A549 (cell line): ENCODE data around the gene PCGF3. TPM values are rescaled to one million over a fixed set of nuclear protein-coding genes. Genes with fewer than 3 reads are reported as not detected.

Experiments used
- ATAC-seq, 2 experiments: fragments of 200-7000 bp in 1 of 2; fragments of >200 bp in 1 of 2; cut with Nextera tagmentation in 1 of 2; cut with Tn5 transposase in 1 of 2; 3 replicates each; pipeline versions ENCODE4 v1.8.0 to v1.9.1; 2018 to 2020; ENCODE audit warnings: mild to moderate bottlenecking in 1 of 2, moderate library complexity in 1 of 2
- CTCF ChIA-PET: fragments of 300-600 bp; sonication (Branson Sonifier 250); formaldehyde crosslinking; extraction: SDS; loops from one replicate; lab custom pipeline; 2021; ENCODE audit warnings: antibody characterized with exemption, inconsistent platforms; lab: Yijun Ruan, JAX
- POLR2A ChIA-PET: fragments of 350-600 bp; formaldehyde crosslinking; extraction: SDS; loops from one replicate; lab custom pipeline; 2021; ENCODE audit warnings: antibody characterized with exemption, inconsistent platforms; lab: Yijun Ruan, JAX
- DNase-seq, 2 experiments: peaks; one replicate each; pipeline versions ENCODE4 v3.0.0 to v3.0.0-alpha.2; 2011 to 2016; ENCODE audit warnings: low read depth in 1 of 2, low spot score in 1 of 2
- FAIRE-seq: peaks from 2 replicates; lab custom pipeline; 2011; peaks lifted over from hg19 to GRCh38; lab: Jason Lieb, UNC
- H3K27ac ChIP-seq, 2 experiments: fragments of >200 bp; sonication (Bioruptor Twin); formaldehyde crosslinking; 3 replicates each; pipeline ENCODE4 v1.5.1; 2016 to 2017
- H3K4me1 ChIP-seq: fragments of >200 bp; sonication (Bioruptor Twin); formaldehyde crosslinking; 3 replicates; pipeline ENCODE4 v1.6.1; 2016
- H3K4me2 ChIP-seq: fragments of >200 bp; sonication (Bioruptor Twin); formaldehyde crosslinking; 3 replicates; pipeline ENCODE4 v1.6.1; 2016
- H3K4me3 ChIP-seq: fragments of >200 bp; sonication (Bioruptor Twin); formaldehyde crosslinking; 3 replicates; pipeline ENCODE4 v1.5.1; 2016
- H3K9me3 ChIP-seq: fragments of >200 bp; sonication (Bioruptor Twin); formaldehyde crosslinking; 3 replicates; pipeline ENCODE4 v1.6.1; 2016
- ATOH8 ChIP-seq: fragments of 250-450 bp; sonication (Bioruptor Pico); IDR thresholded peaks from 2 replicates; pipeline ENCODE4 v1.5.0; 2020; ENCODE audit warnings: low read depth, mild to moderate bottlenecking, moderate library complexity
- BCL3 ChIP-seq: fragments of >200 bp; sonication (Bioruptor Twin); formaldehyde crosslinking; IDR thresholded peaks from 3 replicates; pipeline ENCODE4 v1.6.1; 2016
- CBX2 ChIP-seq: fragments of 200-600 bp; sonication (generic); IDR thresholded peaks from 2 replicates; pipeline ENCODE4 v1.6.1; 2016; ENCODE audit warnings: low read depth, mild to moderate bottlenecking, borderline replicate concordance
- CHD4 ChIP-seq: fragments of 200-600 bp; sonication (generic); IDR thresholded peaks from 2 replicates; pipeline ENCODE4 v1.6.1; 2016; ENCODE audit warnings: antibody characterized with exemption, mild to moderate bottlenecking, borderline replicate concordance
- CTCF ChIP-seq: fragments of >200 bp; sonication (Bioruptor Twin); formaldehyde crosslinking; IDR thresholded peaks from 3 replicates; pipeline ENCODE4 v1.5.1; 2016
- E2F6 ChIP-seq: IDR thresholded peaks from 2 replicates; pipeline ENCODE4 v1.6.1; 2012; ENCODE audit warnings: low read depth, borderline replicate concordance
- HDAC2 ChIP-seq: fragments of 200-600 bp; sonication (generic); IDR thresholded peaks from 2 replicates; pipeline ENCODE4 v1.6.1; 2016
- HES2 ChIP-seq: fragments of >200 bp; sonication (Bioruptor Twin); formaldehyde crosslinking; IDR thresholded peaks from 2 replicates; pipeline ENCODE4 v1.6.1; 2016
- HOXB13 ChIP-seq: fragments of 250-450 bp; sonication (Bioruptor Pico); IDR thresholded peaks from 2 replicates; pipeline ENCODE4 v1.5.0; 2020; ENCODE audit warnings: low read depth, mild to moderate bottlenecking, moderate library complexity
- JUN ChIP-seq, 2 experiments: fragments of >200 bp; sonication (Bioruptor Twin); formaldehyde crosslinking; IDR thresholded peaks; 2 replicates in 1 of 2; 3 replicates in 1 of 2; pipeline ENCODE4 v1.6.1; 2016 to 2017
- KDM5A ChIP-seq: fragments of 200-600 bp; sonication (generic); IDR thresholded peaks from 2 replicates; pipeline ENCODE4 v1.6.1; 2016; ENCODE audit warnings: antibody characterized with exemption, mild to moderate bottlenecking
- MAZ ChIP-seq: fragments of 150-350 bp; IDR thresholded peaks from 2 replicates; pipeline ENCODE4 v1.6.1; 2014; ENCODE audit warnings: antibody characterized with exemption, low read depth, low read length, borderline replicate concordance
- NFE2L2 ChIP-seq: fragments of 150-350 bp; conservative IDR thresholded peaks from 2 replicates; pipeline ENCODE4 v1.6.1; 2014; ENCODE audit warnings: low read length
- NR3C1 ChIP-seq: fragments of >200 bp; sonication (Bioruptor Twin); formaldehyde crosslinking; IDR thresholded peaks from 3 replicates; pipeline ENCODE4 v1.6.1; 2017
- POLR2AphosphoS2 ChIP-seq: conservative IDR thresholded peaks from 2 replicates; pipeline ENCODE4 v1.6.1; 2012; ENCODE audit warnings: low read length, improper control_type of control experiment, inconsistent platforms
- RAD21 ChIP-seq, 2 experiments: fragments of >200 bp in 1 of 2; sonication (Bioruptor Twin) in 1 of 2; formaldehyde crosslinking in 1 of 2; IDR thresholded peaks in 1 of 2; conservative IDR thresholded peaks in 1 of 2; 2 replicates in 1 of 2; 3 replicates in 1 of 2; pipeline ENCODE4 v1.6.1; 2012 to 2018; ENCODE audit warnings: inconsistent platforms in 1 of 2
- RARB ChIP-seq: fragments of 250-450 bp; sonication (Bioruptor Pico); IDR thresholded peaks from 2 replicates; pipeline ENCODE4 v1.8.0; 2021; ENCODE audit warnings: mild to moderate bottlenecking, moderate library complexity
- REST ChIP-seq: fragments of 200-600 bp; sonication (generic); IDR thresholded peaks from 2 replicates; pipeline ENCODE4 v1.6.1; 2016; ENCODE audit warnings: antibody characterized with exemption, mild to moderate bottlenecking, moderate library complexity
- RNF2 ChIP-seq: fragments of 200-600 bp; sonication (generic); IDR thresholded peaks from 2 replicates; pipeline ENCODE4 v1.6.1; 2016; ENCODE audit warnings: low read depth, mild to moderate bottlenecking, antibody characterized with exemption, moderate library complexity, borderline replicate concordance
- SREBF2 ChIP-seq: fragments of 450-650 bp; IDR thresholded peaks from 2 replicates; pipeline ENCODE4 v1.6.1; 2014; ENCODE audit warnings: mild to moderate bottlenecking, moderate library complexity
- ZFP36 ChIP-seq: fragments of 450-650 bp; IDR thresholded peaks from 2 replicates; pipeline ENCODE4 v1.6.1; 2014; ENCODE audit warnings: borderline replicate concordance; ENCODE audit not compliant: partially characterized antibody
- WGBS: methylation state at CpG from one replicate; pipeline ENCODE4 v1.1.6; 2017; ENCODE audit errors: missing lambda C conversion rate; 5-methylcytosine and 5-hydroxymethylcytosine counted together
- polyA plus RNA-seq, 4 experiments: library from polyadenylated mRNA; depleted of rRNA in 3 of 4; stranded (reverse); fragments of >200 nt; fragmentation: RNase III in 1 of 4; extraction: RNeasy Plus Mini Kit Qiagen cat#74134 plus additional on column Dnase treatment in 1 of 4; gene quantifications; 2 replicates in 3 of 4; 3 replicates in 1 of 4; pipeline ENCODE4 v1.2.3, GENCODE V29; 2011 to 2017

Gene PCGF3
- polyA plus RNA-seq, 2 of the 4 experiments (the other 2 are of a cell fraction), result 15.9 to 21.0 TPM

GRCh38 chr4:722851-723360 is 17.3 kb downstream of the PCGF3 start:
- 98% methylated on average over 34 of the region's 61 CpGs for WGBS
- no peak for DNase-seq
- ATAC-seq, result no peak
- no peak for TF ChIP-seq RARB (CRISPR knock-in tag)
- TF ChIP-seq JUN (IDR thresholded peaks at IDR 0.05), result no peak
- TF ChIP-seq KDM5A, result no peak
- no peak for TF ChIP-seq CTCF
- no peak for TF ChIP-seq POLR2AphosphoS2
- TF ChIP-seq CBX2, result no peak
- no peak for TF ChIP-seq BCL3
- TF ChIP-seq REST, result no peak
- TF ChIP-seq MAZ, result no peak
- no peak for TF ChIP-seq ATOH8 (CRISPR knock-in tag)
- TF ChIP-seq RAD21 (conservative IDR thresholded peaks at IDR 0.05 in 1 of 2, IDR thresholded peaks at IDR 0.05 in 1 of 2), result no peak
- no peak for TF ChIP-seq NFE2L2
- no peak for TF ChIP-seq CHD4
- no peak for TF ChIP-seq HDAC2
- TF ChIP-seq SREBF2, result no peak
- no peak for TF ChIP-seq RNF2
- H3K9me3 ChIP-seq, result no peaks in the 10 kb centered on the region
- peaks cover 9% of the 10 kb centered on the region; the same call in 2 of the 3 replicates for H3K4me1 ChIP-seq
- ChIA-PET POLR2A (no interaction called here), CTCF (interaction anchor here (1.2 to 3.0 kb wide), 2 partner anchors 20 to 38 kb away, joined by 3 to 9 read pairs; no protein-coding TSS in a partner anchor)
- H3K27ac ChIP-seq, result no peak overlapping the region
- no peak overlapping the region for H3K4me2 ChIP-seq
- FAIRE-seq, result no peak
- H3K4me3 ChIP-seq, result no peak overlapping the region

- ATAC-seq (no peak), DNase-seq (no peak), FAIRE-seq (no peak)
- peaks cover 10% of the 10 kb centered on the region; the same call in 2 of the 3 replicates for H3K4me1 ChIP-seq
- ChIA-PET CTCF (interaction anchor here (1.2 to 3.0 kb wide), 2 partner anchors 19 to 39 kb away, joined by 3 to 9 read pairs; no protein-coding TSS in a partner anchor), POLR2A (no interaction called here)
- no peaks in the 10 kb centered on the region for H3K9me3 ChIP-seq
- no peak overlapping the region for H3K4me3 ChIP-seq
- WGBS, result 95% methylated on average over 13 of the region's 28 CpGs
- no peak overlapping the region for H3K27ac ChIP-seq
- no peak for TF ChIP-seq ZFP36
- TF ChIP-seq HOXB13, result no peak
- TF ChIP-seq NR3C1, result no peak
- no peak for TF ChIP-seq HES2
- no peak for TF ChIP-seq E2F6
- H3K4me2 ChIP-seq, result no peak overlapping the region
Measured at GRCh38 chr4:723751-724530, 18.3 kb downstream of the PCGF3 start.
